ENCODE data around the gene PPP4R4. TPM values are rescaled to one million over a fixed set of nuclear protein-coding genes. Genes with fewer than 3 reads are reported as not detected.

Gene PPP4R4
- total RNA-seq, 1 experiment from 2014 or later = 5.5 TPM

- no peaks in the 10 kb centered on the region for H3K4me1 ChIP-seq (ENCODE audit: control insufficient read depth in 1 of 2, insufficient read depth in 2 of 2, low read length in 2 of 2)
- H4K20me1 ChIP-seq (ENCODE audit: insufficient read depth) = no peaks in the 10 kb centered on the region
- no peaks in the 10 kb centered on the region for H3K36me3 ChIP-seq (ENCODE audit: control insufficient read depth in 1 of 2, insufficient read depth in 2 of 2, low read length in 2 of 2)
- no peaks in the 10 kb centered on the region; a peak in 1 of 4 replicates for H3K9me3 ChIP-seq (ENCODE audit: control insufficient read depth in 1 of 2, insufficient read depth in 1 of 2, low read depth in 1 of 2, low read length in 2 of 2)
- no peak overlapping the region for H3K4me3 ChIP-seq (replicated peaks in 1 of 2; ENCODE audit: low read depth in 1 of 2, low read length in 2 of 2)
- H3K27ac ChIP-seq (ENCODE audit: low read depth, low read length) = no peak overlapping the region
- no peak overlapping the region for H2AFZ ChIP-seq (ENCODE audit: low read depth, low read length, poor library complexity, severe bottlenecking)
- TF ChIP-seq SRF (IDR thresholded peaks at IDR 0.05; ENCODE audit: low read depth) (no peak), ATF3 (IDR thresholded peaks at IDR 0.05) (no peak), POLR2A (IDR thresholded peaks at IDR 0.05; ENCODE audit: borderline replicate concordance, extremely low read depth, insufficient read depth, insufficient read length) (no peak), EGR1 (IDR thresholded peaks at IDR 0.05; ENCODE audit: low read depth) (no peak), POLR2AphosphoS5 (IDR thresholded peaks at IDR 0.05; ENCODE audit: low read depth, low read length) (no peak), ZNF274 (IDR thresholded peaks at IDR 0.05; ENCODE audit: low read depth, low read length) (no peak), EZH2phosphoT487 (IDR thresholded peaks at IDR 0.05; ENCODE audit: borderline replicate concordance) (no peak), YY1 (IDR thresholded peaks at IDR 0.05; ENCODE audit: extremely low read depth, insufficient replicate concordance, low read depth, low read length) (no peak), CTCF (IDR thresholded peaks at IDR 0.05 in 2 of 3, conservative IDR thresholded peaks at IDR 0.05 in 1 of 3; ENCODE audit: borderline replicate concordance in 1 of 3, insufficient read depth in 1 of 3, low read depth in 2 of 3, low read length in 2 of 3) (no peak)
- TF ChIP-seq, protein P1, sequence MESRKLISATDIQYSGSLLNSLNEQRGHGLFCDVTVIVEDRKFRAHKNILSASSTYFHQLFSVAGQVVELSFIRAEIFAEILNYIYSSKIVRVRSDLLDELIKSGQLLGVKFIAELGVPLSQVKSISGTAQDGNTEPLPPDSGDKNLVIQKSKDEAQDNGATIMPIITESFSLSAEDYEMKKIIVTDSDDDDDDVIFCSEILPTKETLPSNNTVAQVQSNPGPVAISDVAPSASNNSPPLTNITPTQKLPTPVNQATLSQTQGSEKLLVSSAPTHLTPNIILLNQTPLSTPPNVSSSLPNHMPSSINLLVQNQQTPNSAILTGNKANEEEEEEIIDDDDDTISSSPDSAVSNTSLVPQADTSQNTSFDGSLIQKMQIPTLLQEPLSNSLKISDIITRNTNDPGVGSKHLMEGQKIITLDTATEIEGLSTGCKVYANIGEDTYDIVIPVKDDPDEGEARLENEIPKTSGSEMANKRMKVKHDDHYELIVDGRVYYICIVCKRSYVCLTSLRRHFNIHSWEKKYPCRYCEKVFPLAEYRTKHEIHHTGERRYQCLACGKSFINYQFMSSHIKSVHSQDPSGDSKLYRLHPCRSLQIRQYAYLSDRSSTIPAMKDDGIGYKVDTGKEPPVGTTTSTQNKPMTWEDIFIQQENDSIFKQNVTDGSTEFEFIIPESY (IDR thresholded peaks at IDR 0.05; ENCODE audit: extremely low read depth, insufficient replicate concordance, low read length) = no peak
- TF ChIP-seq, protein P2, sequence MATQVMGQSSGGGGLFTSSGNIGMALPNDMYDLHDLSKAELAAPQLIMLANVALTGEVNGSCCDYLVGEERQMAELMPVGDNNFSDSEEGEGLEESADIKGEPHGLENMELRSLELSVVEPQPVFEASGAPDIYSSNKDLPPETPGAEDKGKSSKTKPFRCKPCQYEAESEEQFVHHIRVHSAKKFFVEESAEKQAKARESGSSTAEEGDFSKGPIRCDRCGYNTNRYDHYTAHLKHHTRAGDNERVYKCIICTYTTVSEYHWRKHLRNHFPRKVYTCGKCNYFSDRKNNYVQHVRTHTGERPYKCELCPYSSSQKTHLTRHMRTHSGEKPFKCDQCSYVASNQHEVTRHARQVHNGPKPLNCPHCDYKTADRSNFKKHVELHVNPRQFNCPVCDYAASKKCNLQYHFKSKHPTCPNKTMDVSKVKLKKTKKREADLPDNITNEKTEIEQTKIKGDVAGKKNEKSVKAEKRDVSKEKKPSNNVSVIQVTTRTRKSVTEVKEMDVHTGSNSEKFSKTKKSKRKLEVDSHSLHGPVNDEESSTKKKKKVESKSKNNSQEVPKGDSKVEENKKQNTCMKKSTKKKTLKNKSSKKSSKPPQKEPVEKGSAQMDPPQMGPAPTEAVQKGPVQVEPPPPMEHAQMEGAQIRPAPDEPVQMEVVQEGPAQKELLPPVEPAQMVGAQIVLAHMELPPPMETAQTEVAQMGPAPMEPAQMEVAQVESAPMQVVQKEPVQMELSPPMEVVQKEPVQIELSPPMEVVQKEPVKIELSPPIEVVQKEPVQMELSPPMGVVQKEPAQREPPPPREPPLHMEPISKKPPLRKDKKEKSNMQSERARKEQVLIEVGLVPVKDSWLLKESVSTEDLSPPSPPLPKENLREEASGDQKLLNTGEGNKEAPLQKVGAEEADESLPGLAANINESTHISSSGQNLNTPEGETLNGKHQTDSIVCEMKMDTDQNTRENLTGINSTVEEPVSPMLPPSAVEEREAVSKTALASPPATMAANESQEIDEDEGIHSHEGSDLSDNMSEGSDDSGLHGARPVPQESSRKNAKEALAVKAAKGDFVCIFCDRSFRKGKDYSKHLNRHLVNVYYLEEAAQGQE (IDR thresholded peaks at IDR 0.05; ENCODE audit: low read depth) = no peak
- TF ChIP-seq, protein P3, sequence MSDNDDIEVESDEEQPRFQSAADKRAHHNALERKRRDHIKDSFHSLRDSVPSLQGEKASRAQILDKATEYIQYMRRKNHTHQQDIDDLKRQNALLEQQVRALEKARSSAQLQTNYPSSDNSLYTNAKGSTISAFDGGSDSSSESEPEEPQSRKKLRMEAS (IDR thresholded peaks at IDR 0.05) = no peak
- intact Hi-C loops (cut with micrococcal nuclease) = no loop called here
- ATAC-seq = no peak
- no peaks in the 10 kb centered on the region for H3K27me3 ChIP-seq (ENCODE audit: insufficient read depth, low read length)
- H3K9me2 ChIP-seq (ENCODE audit: insufficient read depth) = no peaks in the 10 kb centered on the region
- H3K79me2 ChIP-seq (ENCODE audit: insufficient read depth, low read length) = no peaks in the 10 kb centered on the region
- RAD21 ChIA-PET (ENCODE audit: low non-redundant PET in 1 of 2, low total read pairs in 2 of 2, uncharacterized antibody in 2 of 2, unreplicated experiment in 2 of 2) = no interaction called here
- CTCF ChIA-PET = no interaction called here
- no peak overlapping the region for H3K9ac ChIP-seq (ENCODE audit: low read length)
- DNase-seq (ENCODE audit: low read depth, low spot score) = no peak
- no TSS peak for BruUV-seq (replicated peaks)
- H3K4me2 ChIP-seq (ENCODE audit: low read length) = no peak overlapping the region
- POLR2A ChIA-PET = no interaction called here
Observed at GRCh38 chr14:94227029-94227428, 52.9 kb downstream of the PPP4R4 start.
